ENCODE measurements around the gene LRP8. TPM values are rescaled to one million over a fixed set of nuclear protein-coding genes. Genes with fewer than 3 reads are reported as not detected.

Gene LRP8
- total and polyA plus RNA-seq, 2 of the 13 experiments (the other 11 are each of a cell fraction or from before 2014, with no cell fraction given): 17.3 to 17.4 TPM

DNA sequence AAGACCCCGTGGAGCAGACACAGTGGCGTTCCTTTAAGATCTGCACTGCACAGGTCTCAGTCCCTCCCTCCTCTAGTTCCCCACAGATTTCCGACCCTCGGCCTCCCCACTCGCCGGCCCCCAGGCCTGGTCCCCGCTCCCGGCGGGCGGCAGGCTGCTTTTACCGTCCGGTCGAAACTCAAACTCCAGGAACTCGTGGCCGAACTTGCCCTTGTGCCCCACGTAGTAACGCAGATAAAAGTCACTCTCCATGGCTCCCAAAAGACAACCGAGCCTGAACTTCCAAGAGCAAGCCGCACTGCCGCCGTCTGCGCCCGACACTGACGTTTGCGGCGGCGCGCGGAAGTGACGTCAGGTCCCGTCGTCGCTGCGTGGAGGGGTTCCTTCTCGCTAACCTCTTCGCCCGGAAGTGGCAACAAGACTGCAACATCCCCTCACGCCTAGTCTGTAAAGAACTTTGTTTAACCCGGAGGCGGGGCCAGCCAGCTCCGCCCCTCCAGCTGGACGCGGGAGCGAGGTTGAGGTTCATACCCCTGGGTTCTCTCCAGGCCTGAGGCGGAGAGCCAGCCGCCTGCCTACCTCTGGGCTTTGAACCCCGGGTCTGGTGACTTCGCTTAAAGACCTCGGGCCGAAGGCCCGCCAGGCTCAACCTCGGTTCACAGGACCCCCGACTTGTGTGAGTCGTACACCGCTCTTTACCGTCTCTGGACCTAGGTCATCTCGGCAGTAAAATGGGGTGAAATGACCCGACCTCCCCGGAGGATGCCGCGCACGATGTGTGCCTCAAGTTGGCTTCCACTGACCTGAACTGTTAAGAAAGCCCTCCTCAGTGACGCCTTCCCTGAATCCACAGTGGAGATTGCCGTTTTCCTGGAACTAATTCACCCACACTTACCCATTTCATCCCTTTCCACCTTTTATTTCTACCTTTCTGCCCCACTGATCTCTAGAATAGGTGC lies 89.4 kb downstream of the LRP8 start, which contains the start of gene MAGOH (continued):
- TF ChIP-seq, protein P1, sequence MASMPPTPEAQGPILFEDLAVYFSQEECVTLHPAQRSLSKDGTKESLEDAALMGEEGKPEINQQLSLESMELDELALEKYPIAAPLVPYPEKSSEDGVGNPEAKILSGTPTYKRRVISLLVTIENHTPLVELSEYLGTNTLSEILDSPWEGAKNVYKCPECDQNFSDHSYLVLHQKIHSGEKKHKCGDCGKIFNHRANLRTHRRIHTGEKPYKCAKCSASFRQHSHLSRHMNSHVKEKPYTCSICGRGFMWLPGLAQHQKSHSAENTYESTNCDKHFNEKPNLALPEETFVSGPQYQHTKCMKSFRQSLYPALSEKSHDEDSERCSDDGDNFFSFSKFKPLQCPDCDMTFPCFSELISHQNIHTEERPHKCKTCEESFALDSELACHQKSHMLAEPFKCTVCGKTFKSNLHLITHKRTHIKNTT (CRISPR knock-in tag; IDR thresholded peaks at IDR 0.05): no peak
- TF ChIP-seq ATRX (CRISPR knock-in tag; IDR thresholded peaks at IDR 0.05; ENCODE audit: borderline replicate concordance) (no peak), HDAC2 (CRISPR knock-in tag; IDR thresholded peaks at IDR 0.05) (peak; percentile 89), MAZ (IDR thresholded peaks at IDR 0.05; ENCODE audit: borderline replicate concordance, low read depth, low read length) (peak; percentile 84), MAZ (CRISPR knock-in tag; IDR thresholded peaks at IDR 0.05; ENCODE audit: low read depth) (peak; percentile 66), ARNT2 (CRISPR knock-in tag; IDR thresholded peaks at IDR 0.05; ENCODE audit: low read depth) (peak; percentile 80; the same call in 1 of the 2 replicates), TP53 (CRISPR knock-in tag; conservative IDR thresholded peaks at IDR 0.05) (no peak), KLF6 (CRISPR knock-in tag; IDR thresholded peaks at IDR 0.05) (peak; percentile 42; the same call in 1 of the 2 replicates), ELF3 (CRISPR knock-in tag; IDR thresholded peaks at IDR 0.05) (peak; percentile 89), SRSF9 (IDR thresholded peaks at IDR 0.05; ENCODE audit: borderline replicate concordance, insufficient read depth, low read depth, low read length, poor library complexity, severe bottlenecking) (no peak), ZFY (CRISPR knock-in tag; IDR thresholded peaks at IDR 0.05) (peak; percentile 98), ZNF12 (CRISPR knock-in tag; IDR thresholded peaks at IDR 0.05) (peak; percentile 71), ZNF782 (CRISPR knock-in tag; IDR thresholded peaks at IDR 0.05; ENCODE audit: borderline replicate concordance) (0 out of 2 replicates have a peak, but pooled peaks have one; percentile 23), ZNF264 (CRISPR knock-in tag; IDR thresholded peaks at IDR 0.05) (peak; percentile 71; the same call in 1 of the 2 replicates), ELF1 (CRISPR knock-in tag; IDR thresholded peaks at IDR 0.05) (peak; percentile 97), TBL1XR1 (IDR thresholded peaks at IDR 0.05; ENCODE audit: borderline replicate concordance, low read length, partially characterized antibody) (peak; percentile 21), GTF2F1 (IDR thresholded peaks at IDR 0.05; ENCODE audit: low read length) (no peak), PHF20 (CRISPR knock-in tag; IDR thresholded peaks at IDR 0.05) (peak; percentile 100), KLF16 (CRISPR knock-in tag; IDR thresholded peaks at IDR 0.05) (peak in 1 of 2 experiments; percentile 70; a peak in 1 of 4 replicates), ZNF232 (CRISPR knock-in tag; IDR thresholded peaks at IDR 0.05; ENCODE audit: borderline replicate concordance) (peak; percentile 30; the same call in 1 of the 2 replicates)
- TF ChIP-seq, protein P2, sequence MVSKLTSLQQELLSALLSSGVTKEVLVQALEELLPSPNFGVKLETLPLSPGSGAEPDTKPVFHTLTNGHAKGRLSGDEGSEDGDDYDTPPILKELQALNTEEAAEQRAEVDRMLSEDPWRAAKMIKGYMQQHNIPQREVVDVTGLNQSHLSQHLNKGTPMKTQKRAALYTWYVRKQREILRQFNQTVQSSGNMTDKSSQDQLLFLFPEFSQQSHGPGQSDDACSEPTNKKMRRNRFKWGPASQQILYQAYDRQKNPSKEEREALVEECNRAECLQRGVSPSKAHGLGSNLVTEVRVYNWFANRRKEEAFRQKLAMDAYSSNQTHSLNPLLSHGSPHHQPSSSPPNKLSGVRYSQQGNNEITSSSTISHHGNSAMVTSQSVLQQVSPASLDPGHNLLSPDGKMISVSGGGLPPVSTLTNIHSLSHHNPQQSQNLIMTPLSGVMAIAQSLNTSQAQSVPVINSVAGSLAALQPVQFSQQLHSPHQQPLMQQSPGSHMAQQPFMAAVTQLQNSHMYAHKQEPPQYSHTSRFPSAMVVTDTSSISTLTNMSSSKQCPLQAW (CRISPR knock-in tag; IDR thresholded peaks at IDR 0.05): peak; percentile 80
- TF ChIP-seq, protein P3, sequence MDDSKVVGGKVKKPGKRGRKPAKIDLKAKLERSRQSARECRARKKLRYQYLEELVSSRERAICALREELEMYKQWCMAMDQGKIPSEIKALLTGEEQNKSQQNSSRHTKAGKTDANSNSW (CRISPR knock-in tag; IDR thresholded peaks at IDR 0.05; ENCODE audit: borderline replicate concordance): no peak
- TF ChIP-seq, protein P4, sequence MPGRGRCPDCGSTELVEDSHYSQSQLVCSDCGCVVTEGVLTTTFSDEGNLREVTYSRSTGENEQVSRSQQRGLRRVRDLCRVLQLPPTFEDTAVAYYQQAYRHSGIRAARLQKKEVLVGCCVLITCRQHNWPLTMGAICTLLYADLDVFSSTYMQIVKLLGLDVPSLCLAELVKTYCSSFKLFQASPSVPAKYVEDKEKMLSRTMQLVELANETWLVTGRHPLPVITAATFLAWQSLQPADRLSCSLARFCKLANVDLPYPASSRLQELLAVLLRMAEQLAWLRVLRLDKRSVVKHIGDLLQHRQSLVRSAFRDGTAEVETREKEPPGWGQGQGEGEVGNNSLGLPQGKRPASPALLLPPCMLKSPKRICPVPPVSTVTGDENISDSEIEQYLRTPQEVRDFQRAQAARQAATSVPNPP (CRISPR knock-in tag; IDR thresholded peaks at IDR 0.05): no peak
- TF ChIP-seq, protein P5, sequence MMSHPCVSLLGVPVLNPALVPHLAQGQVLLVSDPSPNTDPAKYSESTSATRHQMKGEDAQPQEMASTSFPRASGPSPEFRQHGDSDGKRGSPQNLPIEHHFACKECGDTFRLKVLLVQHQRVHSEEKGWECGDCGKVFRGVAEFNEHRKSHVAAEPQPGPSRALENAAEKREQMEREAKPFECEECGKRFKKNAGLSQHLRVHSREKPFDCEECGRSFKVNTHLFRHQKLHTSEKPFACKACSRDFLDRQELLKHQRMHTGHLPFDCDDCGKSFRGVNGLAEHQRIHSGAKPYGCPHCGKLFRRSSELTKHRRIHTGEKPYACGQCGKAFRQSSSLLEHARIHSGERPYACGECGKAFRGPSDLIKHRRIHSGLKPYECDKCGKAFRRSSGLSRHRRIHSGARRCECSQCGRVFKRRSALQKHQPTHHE (CRISPR knock-in tag; IDR thresholded peaks at IDR 0.05; ENCODE audit: borderline replicate concordance): no peak; the same call in 1 of the 2 replicates
